ENCODE results near the gene FAM241A. TPM values are rescaled to one million over a fixed set of nuclear protein-coding genes. Genes with fewer than 3 reads are reported as not detected.

Gene FAM241A
- total RNA-seq, 1 experiment from 2014 or later, result 0.90 TPM

- CTCF ChIA-PET, result no interaction called here
- intact Hi-C loops (cut with micrococcal nuclease; ENCODE audit: unreplicated experiment), result no loop called here
- no peak for ATAC-seq
These were observed 26.9 kb downstream of the FAM241A start for GRCh38 chr4:112172180-112172579.

GRCh38 chr4:112173593-112174558 is 28.6 kb downstream of the FAM241A start:
- intact Hi-C loops (cut with micrococcal nuclease; ENCODE audit: unreplicated experiment), result no loop called here
- Histone ChIP-seq H3K27me3 (ENCODE audit: control insufficient read depth, insufficient read depth, low read length) (no peaks in the 10 kb centered on the region), H3K9me3 (ENCODE audit: control insufficient read depth, insufficient read depth, low read depth, low read length) (no peaks in the 10 kb centered on the region), H3K27ac (ENCODE audit: low read length) (no peak overlapping the region), H3K36me3 (ENCODE audit: control insufficient read depth, insufficient read depth, low read length) (no peaks in the 10 kb centered on the region), H3K4me3 (ENCODE audit: low read depth in 2 of 2, low read length in 2 of 2) (no peak overlapping the region), H3K4me1 (ENCODE audit: control insufficient read depth, insufficient read depth, low read length) (no peaks in the 10 kb centered on the region; the same call in 1 of the 2 replicates)
- BruUV-seq (replicated peaks), result no TSS peak
- TF ChIP-seq POLR2AphosphoS5 (IDR thresholded peaks at IDR 0.05; ENCODE audit: low read depth, low read length) (no peak), CTCF (IDR thresholded peaks at IDR 0.05) (no peak), TCF7L2 (IDR thresholded peaks at IDR 0.05; ENCODE audit: low read depth, low read length) (no peak), REST (IDR thresholded peaks at IDR 0.05; ENCODE audit: insufficient read depth in 1 of 2, low read depth in 2 of 2, low read length in 1 of 2) (no peak), SIN3A (IDR thresholded peaks at IDR 0.05; ENCODE audit: borderline replicate concordance, insufficient read depth, low read depth, low read length) (no peak)
- in situ Hi-C loops (cut with HindIII; ENCODE audit: low pct_unique_long_range_greater_than_20kb, low sequenced_read_pairs), result no loop called here
- DNase-seq (ENCODE audit: low read depth, low spot score) (no peak), ATAC-seq (no peak)
- ChIA-PET POLR2A (no interaction called here), CTCF (no interaction called here)

More at GRCh38 chr4:112172180-112172579, 26.9 kb downstream of the FAM241A start:
- DNase-seq (ENCODE audit: low read depth, low spot score), result no peak
- no peak overlapping the region for H3K27ac ChIP-seq (ENCODE audit: low read length)
- POLR2A ChIA-PET, result no interaction called here
- no peaks in the 10 kb centered on the region for H3K36me3 ChIP-seq (ENCODE audit: control insufficient read depth, insufficient read depth, low read length)
- BruUV-seq (replicated peaks), result no TSS peak
- no peak for TF ChIP-seq CTCF (IDR thresholded peaks at IDR 0.05)
- TF ChIP-seq SIN3A (IDR thresholded peaks at IDR 0.05; ENCODE audit: borderline replicate concordance, insufficient read depth, low read depth, low read length), result no peak
- no peak for TF ChIP-seq TCF7L2 (IDR thresholded peaks at IDR 0.05; ENCODE audit: low read depth, low read length)
- TF ChIP-seq REST (IDR thresholded peaks at IDR 0.05; ENCODE audit: insufficient read depth in 1 of 2, low read depth in 2 of 2, low read length in 1 of 2), result no peak
- H3K4me3 ChIP-seq (ENCODE audit: low read depth in 2 of 2, low read length in 2 of 2), result no peak overlapping the region
- no peaks in the 10 kb centered on the region for H3K9me3 ChIP-seq (ENCODE audit: control insufficient read depth, insufficient read depth, low read depth, low read length)
- no peaks in the 10 kb centered on the region for H3K27me3 ChIP-seq (ENCODE audit: control insufficient read depth, insufficient read depth, low read length)
- in situ Hi-C loops (cut with HindIII; ENCODE audit: low pct_unique_long_range_greater_than_20kb, low sequenced_read_pairs), result no loop called here
- no peaks in the 10 kb centered on the region; the same call in 1 of the 2 replicates for H3K4me1 ChIP-seq (ENCODE audit: control insufficient read depth, insufficient read depth, low read length)

Measured in Panc1 (cell line).